SK-MEL-5 (cell line): ENCODE measurements around the gene ICAM1. TPM values are rescaled to one million over a fixed set of nuclear protein-coding genes. Genes with fewer than 3 reads are reported as not detected.
A peak's percentile ranks its signal among the peaks of the same experiment; 100 is the strongest.

Experiments
- DNase-seq: peaks from one replicate; pipeline ENCODE4 v3.0.0-alpha.2; 2016; ENCODE audit warnings: low read depth, low spot score
- in situ Hi-C: cut with HindIII; loops from 2 replicates; pipeline ENCODE4 v1.10.0; 2016; ENCODE audit warnings: low sequenced_read_pairs, high pct_unique_total_duplicates, low pct_unique_long_range_greater_than_20kb
- small RNA-seq, 2 experiments: library from RNA; depleted of rRNA; stranded (forward); fragments of <200 nt; gene quantifications; one replicate each; pipeline ENCODE3, GENCODE V24; 2014
- total RNA-seq: library from RNA; depleted of rRNA; stranded (reverse); fragments of >200 nt; shearing (Covaris generic); gene quantifications from 2 replicates; pipeline ENCODE4 v1.2.3, GENCODE V29; 2014; rRNA removed

The ICAM1 gene
- total RNA-seq, 1 experiment from 2014 or later = 46.2 TPM

- DNase-seq = no peak
These were observed 61.4 kb downstream of the ICAM1 start for GRCh38 chr19:10332158-10332964.

GRCh38 chr19:10332965-10333757, 62.2 kb downstream of the ICAM1 start, which contains the start of gene RAVER1:
Gene RAVER1, minus strand, starts transcription at chr19:10333529. Its CDS starts 22 bp downstream, at chr19:10333507.
- DNase-seq = peak; percentile 94
- in situ Hi-C loops = no loop called here

More at GRCh38 chr19:10332158-10332964, 61.4 kb downstream of the ICAM1 start:
- in situ Hi-C loops = no loop called here

GRCh38 chr19:10333758-10334587, 63.1 kb downstream of the ICAM1 start:
- DNase-seq = no peak
- in situ Hi-C loops = no loop called here

- in situ Hi-C loops = no loop called here
- DNase-seq = peak; percentile 94
These were observed 63.9 kb downstream of the ICAM1 start for GRCh38 chr19:10334588-10335351.

- no peak for DNase-seq
- in situ Hi-C loops = no loop called here
These were observed 64.5 kb downstream of the ICAM1 start for GRCh38 chr19:10335352-10335985.

Small RNA genes lying within 50 kb of the gene (small RNA-seq; reads per million reads assigned to genes)
- gene AC011511.1 (0 reads per million in 2 experiments), gene AC011511.4 (0 reads per million in 2 experiments), gene MIR4322 (0 reads per million in 2 experiments)

Other genes with a start within 250 kb of the ICAM1 start
- 22.8 and 24.3 TPM in 2 replicates for gene SHFL, start 184.8 kb upstream of the ICAM1 start, total RNA-seq
- gene ANGPTL6, start 168.4 kb upstream of the ICAM1 start, total RNA-seq = 1.5 and 2.6 TPM in 2 replicates
- gene PPAN, start 164.8 kb upstream of the ICAM1 start, total RNA-seq = 34.0 and 42.4 TPM in 2 replicates
- 3.1 and 4.4 TPM in 2 replicates for gene P2RY11, start 159.4 kb upstream of the ICAM1 start, total RNA-seq
- 275 and 291 TPM in 2 replicates for gene EIF3G, start 151.2 kb upstream of the ICAM1 start, total RNA-seq
- gene DNMT1, start 76.2 kb upstream of the ICAM1 start, total RNA-seq = 34.1 and 42.1 TPM in 2 replicates
- 4.7 and 4.9 TPM in 2 replicates for gene S1PR2, start 39.8 kb upstream of the ICAM1 start, total RNA-seq
- gene MRPL4, start 18.9 kb upstream of the ICAM1 start, total RNA-seq = 66.9 and 68.1 TPM in 2 replicates
- gene ICAM4, start 15.8 kb downstream of the ICAM1 start, total RNA-seq = 0.08 TPM in 1 of 2 replicates, not detected in the other
- 0.29 and 0.66 TPM in 2 replicates for gene ICAM5, start 18.8 kb downstream of the ICAM1 start, total RNA-seq
- gene ZGLP1, start 38.7 kb downstream of the ICAM1 start, total RNA-seq = 0.08 and 0.69 TPM in 2 replicates
- 19.5 and 23.1 TPM in 2 replicates for gene FDX2, start 44.9 kb downstream of the ICAM1 start, total RNA-seq
- 7.3 and 8.1 TPM in 2 replicates for gene RAVER1, start 62.4 kb downstream of the ICAM1 start, total RNA-seq
- gene ICAM3, start 68.5 kb downstream of the ICAM1 start, total RNA-seq = 6.1 and 7.6 TPM in 2 replicates
- gene TYK2, start 109.5 kb downstream of the ICAM1 start, total RNA-seq = 26.5 and 31.6 TPM in 2 replicates
- 225 and 232 TPM in 2 replicates for gene CDC37, start 132.4 kb downstream of the ICAM1 start, total RNA-seq
- 1.5 and 2.5 TPM in 2 replicates for gene PDE4A, start 149.4 kb downstream of the ICAM1 start, total RNA-seq
- 21.8 and 23.4 TPM in 2 replicates for gene KEAP1, start 232.2 kb downstream of the ICAM1 start, total RNA-seq
- 2.6 and 3.2 TPM in 2 replicates for gene S1PR5, start 246.3 kb downstream of the ICAM1 start, total RNA-seq